GM12878 (cell line): Measurements from ENCODE around the gene OR6B3. TPM values are rescaled to one million over a fixed set of nuclear protein-coding genes. Genes with fewer than 3 reads are reported as not detected.

Experiments
- ATAC-seq: fragments of 200-7000 bp; cut with Tn5 transposase; 3 replicates; pipeline ENCODE4 v1.9.1; 2020; ENCODE audit warnings: mild to moderate bottlenecking, moderate library complexity
- BruUV-seq: library from RNA; stranded (reverse); fragments of 400-500 nt; replicated peaks from 2 replicates; lab custom pipeline; 2021; lab: Mats Ljungman, UMichigan
- CTCF ChIA-PET: fragments of 300-600 bp; sonication (Branson Sonifier 250); formaldehyde crosslinking; extraction: SDS; loops from one replicate; lab custom pipeline; 2021; ENCODE audit warnings: inconsistent platforms; lab: Yijun Ruan, JAX
- POLR2A ChIA-PET: fragments of 350-600 bp; formaldehyde crosslinking; extraction: SDS; loops from one replicate; lab custom pipeline; 2021; ENCODE audit warnings: inconsistent platforms; lab: Charles Lee
- RAD21 ChIA-PET: fragments of 300-600 bp; sonication (Branson Sonifier 250); formaldehyde crosslinking; loops from one replicate; lab custom pipeline; 2023; ENCODE audit warnings: antibody characterized with exemption; ENCODE audit not compliant: unreplicated experiment; lab: Charles Lee
- SMC1A ChIA-PET: fragments of 300-600 bp; sonication (Branson Sonifier 250); formaldehyde crosslinking; loops from one replicate; lab custom pipeline; 2023; ENCODE audit not compliant: unreplicated experiment, uncharacterized antibody; lab: Charles Lee
- DNase-seq: peaks from one replicate; pipeline ENCODE4 v3.0.0-alpha.2; 2011; ENCODE audit warnings: low read depth, low spot score
- FAIRE-seq: peaks from 3 replicates; lab custom pipeline; 2011; peaks lifted over from hg19 to GRCh38; lab: Jason Lieb, UNC
- H2AFZ ChIP-seq: 2 replicates; pipeline ENCODE4 v1.6.0; 2011; ENCODE audit warnings: low read depth, low read length, control low read depth; ENCODE audit not compliant: control insufficient read depth
- H3K27ac ChIP-seq: 2 replicates; pipeline ENCODE4 v1.5.1; 2011; ENCODE audit warnings: control low read depth; ENCODE audit not compliant: control insufficient read depth, insufficient read depth
- H3K27me3 ChIP-seq, 2 experiments: replicated peaks in 1 of 2; 2 replicates each; pipeline versions ENCODE4 v1.6.0 to v1.6.1; 2011; ENCODE audit warnings: low read length in 1 of 2; ENCODE audit not compliant: control insufficient read depth in 2 of 2, insufficient read depth in 2 of 2
- H3K36me3 ChIP-seq, 2 experiments: 2 replicates each; pipeline ENCODE4 v1.5.1; 2011; ENCODE audit warnings: low read length in 1 of 2; ENCODE audit not compliant: control insufficient read depth in 2 of 2, insufficient read depth in 2 of 2
- H3K4me1 ChIP-seq: 2 replicates; pipeline ENCODE4 v1.6.1; 2011; ENCODE audit warnings: mild to moderate bottlenecking, low read length, moderate library complexity, mixed read lengths; ENCODE audit not compliant: control insufficient read depth, insufficient read depth
- H3K4me2 ChIP-seq: 2 replicates; pipeline ENCODE4 v1.6.0; 2011; ENCODE audit warnings: control low read depth; ENCODE audit not compliant: control insufficient read depth, insufficient read depth
- H3K4me3 ChIP-seq: fragments of 200-600 bp; sonication (generic); 2 replicates; pipeline ENCODE4 v1.5.1; 2016
- H3K79me2 ChIP-seq: 2 replicates; pipeline ENCODE4 v1.6.0; 2011; ENCODE audit warnings: low read length; ENCODE audit not compliant: control insufficient read depth, insufficient read depth
- H3K9ac ChIP-seq: 2 replicates; pipeline ENCODE4 v1.8.0; 2011; ENCODE audit warnings: low read length, control low read depth, mixed read lengths; ENCODE audit not compliant: control insufficient read depth, insufficient read depth
- H3K9me3 ChIP-seq: replicated peaks from 3 replicates; pipeline ENCODE4 v1.5.1; 2011; ENCODE audit warnings: mild to moderate bottlenecking, low read length; ENCODE audit not compliant: control insufficient read depth, insufficient read depth
- H4K20me1 ChIP-seq: 2 replicates; pipeline ENCODE4 v1.6.0; 2011; ENCODE audit not compliant: control insufficient read depth, insufficient read depth
- CEBPB ChIP-seq, 2 experiments: fragments of 150-350 bp in 1 of 2; IDR thresholded peaks; 2 replicates each; pipeline ENCODE4 v1.6.1; 2012 to 2014; ENCODE audit warnings: low read depth in 2 of 2, low read length in 2 of 2, borderline replicate concordance in 1 of 2, inconsistent platforms in 1 of 2
- LARP7 ChIP-seq: fragments of 450-650 bp; IDR thresholded peaks from 2 replicates; pipeline ENCODE4 v1.6.1; 2017; ENCODE audit warnings: mild to moderate bottlenecking
- NR2C2 ChIP-seq: IDR thresholded peaks from 2 replicates; pipeline ENCODE4 v1.6.1; 2011; ENCODE audit warnings: borderline replicate concordance, low read depth; ENCODE audit not compliant: control insufficient read depth, insufficient read length
- POLR2A ChIP-seq: IDR thresholded peaks from 2 replicates; pipeline ENCODE4 v1.6.1; 2011; ENCODE audit warnings: low read depth, mild to moderate bottlenecking, low read length
- TARDBP ChIP-seq: IDR thresholded peaks from 2 replicates; pipeline ENCODE4 v1.6.1; 2016; ENCODE audit warnings: borderline replicate concordance
- TCF7 ChIP-seq: IDR thresholded peaks from 2 replicates; pipeline ENCODE4 v1.6.1; 2014; ENCODE audit warnings: antibody characterized with exemption, borderline replicate concordance
- YBX1 ChIP-seq: fragments of 450-650 bp; IDR thresholded peaks from 2 replicates; pipeline ENCODE4 v1.6.1; 2016; ENCODE audit warnings: antibody characterized with exemption
- ZNF24 ChIP-seq: fragments of 450-650 bp; IDR thresholded peaks from 2 replicates; pipeline ENCODE4 v1.6.1; 2017; ENCODE audit warnings: antibody characterized with exemption, mild to moderate bottlenecking
- WGBS: methylation state at CpG from one replicate; pipeline ENCODE4 v1.1.6; 2016; ENCODE audit warnings: low lambda C conversion rate; ENCODE audit not compliant: insufficient replicate concordance, insufficient coverage; ENCODE audit errors: missing lambda C conversion rate; 5-methylcytosine and 5-hydroxymethylcytosine counted together
- in situ Hi-C: fragments of 300-500 bp; cut with MboI; formaldehyde crosslinking; loops from 9 replicates; pipeline ENCODE4 v1.14.3; 2018; ENCODE audit warnings: mixed read lengths
- intact Hi-C: fragments of 100-400 bp; cut with micrococcal nuclease; formaldehyde crosslinking; loops from one replicate; pipeline ENCODE4 v1.14.2; 2022; ENCODE audit not compliant: unreplicated experiment
- polyA plus RNA-seq, 11 experiments: library from polyadenylated mRNA; depleted of rRNA in 4 of 11; unstranded in 6 of 11; stranded (reverse) in 5 of 11; fragments of >200 nt; fragmentation: Nextera tagmentation in 4 of 11; fragmentation: Illumina TruSeq in 1 of 11; extraction: Ambion mirVana in 4 of 11; extraction: Trizol in 1 of 11; gene quantifications; 1 replicate in 1 of 11; 2 replicates in 10 of 11; pipeline versions ENCODE4 v1.2.1 to v1.2.3, GENCODE V29; 2011 to 2016; ENCODE audit warnings: inconsistent platforms in 2 of 11, missing spikeins in 2 of 11, low read depth in 1 of 11
- total RNA-seq, 4 experiments: library from RNA; depleted of rRNA in 3 of 4; stranded (reverse); fragments of >200 nt in 3 of 4; fragmentation: Illumina TruSeq in 1 of 4; extraction: Trizol in 1 of 4; gene quantifications; 2 replicates each; pipeline versions ENCODE4 v1.2.1 to v1.2.3, GENCODE V29; 2013 to 2021
- TF ChIP-seq, protein P1 (sequence below): IDR thresholded peaks from 2 replicates; pipeline ENCODE4 v1.6.1; 2011; ENCODE audit warnings: borderline replicate concordance, low read depth, mild to moderate bottlenecking, moderate library complexity, mixed read lengths, low read length; ENCODE audit not compliant: insufficient read depth; ENCODE audit errors: extremely low read length

OR6B3 gene
- total and polyA plus RNA-seq, 10 of the 15 experiments (the other 5 are each of a cell fraction or from before 2014, with no cell fraction given): not detected

DNA sequence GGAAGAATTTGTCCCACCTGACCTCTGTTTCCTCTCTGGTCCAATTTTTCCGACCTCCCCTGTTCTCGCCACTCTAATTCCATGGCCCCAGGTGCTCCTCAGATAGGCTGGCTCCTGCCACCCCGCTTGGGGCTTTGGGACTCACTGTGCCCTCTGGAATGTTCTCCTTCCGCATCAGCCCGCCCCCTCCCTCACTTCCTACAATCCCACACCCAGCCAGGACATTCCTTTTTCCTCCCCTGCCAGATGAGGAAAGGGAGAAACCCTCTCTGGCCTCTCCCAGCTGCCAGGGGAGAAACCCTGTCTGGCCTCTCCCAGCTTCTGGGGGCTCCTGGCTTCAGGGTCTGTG, 20.0 kb downstream of the OR6B3 start:
- Histone ChIP-seq H3K27me3 (peaks cover 0 to 2% of the 10 kb centered on the region in 2 experiments; a peak in 1 of 4 replicates), H3K4me2 (no peak overlapping the region), H3K27ac (no peak overlapping the region), H3K79me2 (no peaks in the 10 kb centered on the region), H3K9me3 (no peaks in the 10 kb centered on the region), H3K36me3 (no peaks in the 10 kb centered on the region), H4K20me1 (no peaks in the 10 kb centered on the region), H2AFZ (no peak overlapping the region), H3K4me1 (no peaks in the 10 kb centered on the region), H3K4me3 (no peak overlapping the region), H3K9ac (no peak overlapping the region)
- TF ChIP-seq YBX1 (no peak), NR2C2 (no peak), TARDBP (no peak), POLR2A (no peak), ZNF24 (no peak), CEBPB (IDR thresholded peaks at IDR 0.05; ENCODE audit: borderline replicate concordance in 1 of 2, low read depth in 2 of 2, low read length in 2 of 2) (no peak), TCF7 (no peak), LARP7 (no peak)
- TF ChIP-seq, protein P1, sequence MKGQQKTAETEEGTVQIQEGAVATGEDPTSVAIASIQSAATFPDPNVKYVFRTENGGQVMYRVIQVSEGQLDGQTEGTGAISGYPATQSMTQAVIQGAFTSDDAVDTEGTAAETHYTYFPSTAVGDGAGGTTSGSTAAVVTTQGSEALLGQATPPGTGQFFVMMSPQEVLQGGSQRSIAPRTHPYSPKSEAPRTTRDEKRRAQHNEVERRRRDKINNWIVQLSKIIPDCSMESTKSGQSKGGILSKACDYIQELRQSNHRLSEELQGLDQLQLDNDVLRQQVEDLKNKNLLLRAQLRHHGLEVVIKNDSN: no peak
- 10% methylated on average over 5 of the region's 5 CpGs for WGBS
- ChIA-PET CTCF (no interaction called here), SMC1A (no interaction called here), POLR2A (no interaction called here), RAD21 (no interaction called here)
- DNase-seq: no peak
- BruUV-seq: no TSS peak
- FAIRE-seq: no peak
- ATAC-seq: no peak
- intact Hi-C loops: no loop called here
- in situ Hi-C loops: no loop called here
